Panc1 (cell line): Measurements from ENCODE around the gene CRLF1.

Experiments
- CTCF ChIP-seq: fragments of 450-650 bp; IDR thresholded peaks from 2 replicates; pipeline ENCODE4 v1.5.1; 2017; ENCODE audit warnings: mild to moderate bottlenecking
- SIN3A ChIP-seq: IDR thresholded peaks from 2 replicates; pipeline ENCODE4 v1.6.1; 2012; ENCODE audit warnings: low read depth, mild to moderate bottlenecking, low read length, moderate library complexity, borderline replicate concordance; ENCODE audit not compliant: insufficient read depth

- TF ChIP-seq CTCF = no peak
- TF ChIP-seq SIN3A = no peak
Measured at GRCh38 chr19:18629166-18630088, 22.8 kb upstream of the CRLF1 start.
